T-helper 1 cell treated with Interleukin-12 subunit alpha and Interleukin-12 subunit beta and Interleukin-4 antibody, amounts not matched to agents 30 ng/mL and 1 ng/mL, for 36 hours (primary cell): ENCODE results near the gene TMEM89. TPM values are rescaled to one million over a fixed set of nuclear protein-coding genes. Genes with fewer than 3 reads are reported as not detected.

Experiments used
- intact Hi-C: fragments of 100-400 bp; cut with micrococcal nuclease; formaldehyde crosslinking; loops from one replicate; pipeline ENCODE4 v1.15.1; 2024
- total RNA-seq: library from RNA; stranded (reverse); gene quantifications from 2 replicates; pipeline ENCODE4 v1.2.3, GENCODE V29; 2022

Gene TMEM89
- total RNA-seq, 1 donor from 2014 or later: not detected

DNA sequence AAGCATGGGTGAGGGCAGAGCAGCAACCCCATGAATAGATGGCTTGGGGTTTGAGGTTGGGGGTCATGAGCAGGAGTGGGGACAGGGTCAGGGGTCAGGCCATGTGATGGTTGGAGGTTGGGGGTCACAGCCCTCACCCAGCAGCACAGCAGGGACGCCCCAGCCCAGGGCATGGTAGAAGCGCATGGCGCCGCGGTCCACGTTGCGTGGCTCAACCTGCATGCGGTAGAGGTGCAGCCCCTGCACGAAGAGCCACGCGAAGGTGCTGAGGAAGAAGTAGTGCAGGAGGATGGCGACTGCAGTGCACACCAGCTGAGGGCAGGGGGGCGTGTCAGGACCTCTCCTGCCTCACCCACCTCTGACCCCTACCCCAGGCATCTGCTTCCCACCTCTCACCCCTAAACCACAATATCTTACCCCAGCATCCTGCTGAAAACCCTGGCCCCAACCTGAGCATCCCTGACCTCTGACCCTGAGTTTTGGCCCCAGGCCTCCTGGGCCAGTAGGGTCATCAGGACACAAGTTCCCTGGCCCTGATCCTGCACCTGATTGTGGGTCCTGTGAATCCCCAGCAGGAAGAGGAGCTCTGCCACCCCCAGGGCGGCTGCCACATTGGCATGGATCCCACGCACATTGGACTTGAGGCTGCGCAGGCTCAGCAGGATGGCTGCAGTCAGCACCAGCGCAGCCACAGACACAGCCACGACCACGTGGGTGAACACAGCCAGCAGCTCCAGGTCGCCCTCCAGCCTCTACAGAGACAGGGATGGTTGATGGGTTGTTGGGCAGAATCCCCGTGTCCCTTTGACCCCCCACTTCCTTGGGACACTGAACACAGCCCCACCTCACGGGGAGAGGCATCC is 23.6 kb upstream of the TMEM89 start:
- intact Hi-C loops: no loop called here

- intact Hi-C loops: no loop called here
These were observed 21.0 kb upstream of the TMEM89 start for GRCh38 chr3:48642605-48643004.

GRCh38 chr3:48641396-48641795 is 19.8 kb upstream of the TMEM89 start:
- intact Hi-C loops: no loop called here

DNA sequence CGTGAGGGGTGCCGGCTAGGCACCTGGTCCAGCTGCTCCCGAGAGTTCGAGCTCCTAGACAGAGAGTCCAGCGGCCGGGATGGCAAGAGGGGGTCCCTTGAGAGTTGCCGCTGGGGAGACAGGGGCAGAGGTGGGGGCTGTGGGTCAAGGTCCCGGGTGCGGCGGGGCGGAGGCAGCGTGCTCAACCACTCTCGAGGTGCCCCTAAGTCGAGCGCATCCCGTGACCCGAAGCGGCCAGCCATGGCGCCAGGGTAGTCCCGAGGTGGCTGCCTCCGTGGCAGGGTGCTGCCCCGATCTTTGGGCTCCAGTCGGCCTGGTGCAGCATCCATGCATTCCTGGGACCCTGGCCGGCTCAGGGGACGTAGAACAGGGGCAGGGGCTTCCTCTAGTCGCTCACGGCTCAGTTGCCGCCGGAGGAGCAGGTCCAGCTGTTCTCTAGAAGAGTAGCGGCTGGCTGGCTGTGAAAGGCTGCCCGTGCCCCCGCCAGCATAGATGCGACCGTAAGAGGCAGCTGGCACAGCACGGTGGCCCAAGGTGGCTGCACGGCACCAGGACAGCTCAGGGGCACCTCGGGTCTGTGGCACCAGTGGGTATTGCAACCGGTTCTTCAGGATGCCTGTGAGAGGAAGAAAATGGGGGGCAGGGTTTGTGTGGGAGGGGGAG is 18.5 kb upstream of the TMEM89 start:
- intact Hi-C loops: loop anchor here (10.0 kb wide), 1 partner anchor 165 kb away; no protein-coding TSS in a partner anchor

- intact Hi-C loops: loop anchor here (10.0 kb wide), 1 partner anchor 163 kb away; no protein-coding TSS in a partner anchor
These were observed 15.7 kb upstream of the TMEM89 start for GRCh38 chr3:48637305-48637704.

- intact Hi-C loops: loop anchor here (10.0 kb wide), 1 partner anchor 161 kb away; no protein-coding TSS in a partner anchor
These were observed 14.6 kb upstream of the TMEM89 start for GRCh38 chr3:48636149-48636655.

DNA sequence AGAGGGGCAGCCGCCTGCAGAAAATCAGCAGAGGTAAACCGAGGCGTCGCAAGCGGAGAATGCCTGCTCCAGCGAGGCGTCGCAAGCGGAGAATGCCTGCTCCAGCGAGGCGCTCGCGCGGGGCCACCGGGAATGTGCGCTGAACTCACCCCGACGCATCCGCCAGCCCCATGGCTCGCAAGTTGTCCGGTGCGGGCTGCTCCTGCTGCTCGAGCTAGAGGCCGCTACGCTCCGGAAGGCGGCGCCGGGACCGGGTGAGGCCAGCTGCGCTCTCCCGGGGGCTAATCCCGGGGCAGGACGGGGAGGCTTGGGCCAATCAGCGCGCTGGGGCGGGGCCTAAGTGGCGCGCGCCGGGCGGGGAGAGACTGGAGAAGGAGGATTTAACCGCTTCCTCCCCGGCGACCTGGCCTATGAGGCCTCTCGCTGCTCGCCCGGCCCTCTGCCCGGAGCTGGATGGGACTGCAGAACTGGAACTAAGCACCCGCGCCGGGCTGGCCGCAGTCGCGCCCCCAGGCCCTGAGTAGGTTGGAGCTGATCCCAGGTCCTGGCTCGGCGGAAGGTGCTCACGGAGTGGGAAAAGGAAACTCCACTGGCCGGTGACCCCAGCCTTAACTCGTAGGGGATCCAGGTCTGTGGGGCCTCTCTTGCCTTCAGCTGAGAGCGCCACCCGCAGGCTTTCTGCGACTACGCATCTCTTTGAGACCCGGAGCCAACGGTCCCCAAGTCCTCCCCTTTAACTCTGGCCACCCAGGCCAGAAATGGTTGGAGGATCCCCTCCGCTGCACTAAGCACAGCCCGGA is 13.9 kb upstream of the TMEM89 start, which contains the start of gene SLC26A6:
Gene SLC26A6 (minus strand): TSS at position 240 of the 800 bp plus-strand sequence. CDS start 68 bp downstream, at position 172.
- intact Hi-C loops: loop anchor here (1.0 to 10.0 kb wide), 9 partner anchors 21 to 447 kb away; partner anchors contain the start of genes CDC25A, IP6K2 and UQCRC1

GRCh38 chr3:48634661-48635221 is 13.2 kb upstream of the TMEM89 start:
- intact Hi-C loops: loop anchor here (1.0 to 10.0 kb wide), 9 partner anchors 22 to 446 kb away; partner anchors contain the start of genes CDC25A, IP6K2 and UQCRC1

GRCh38 chr3:48633743-48634142 is 12.2 kb upstream of the TMEM89 start:
- intact Hi-C loops: loop anchor here (10.0 kb wide), 1 partner anchor 159 kb away; no protein-coding TSS in a partner anchor

GRCh38 chr3:48633256-48633655 is 11.7 kb upstream of the TMEM89 start:
- intact Hi-C loops: loop anchor here (10.0 kb wide), 1 partner anchor 158 kb away; no protein-coding TSS in a partner anchor

- intact Hi-C loops: loop anchor here (10.0 kb wide), 1 partner anchor 157 kb away; no protein-coding TSS in a partner anchor
These were observed 10.2 kb upstream of the TMEM89 start for GRCh38 chr3:48631516-48632448.

GRCh38 chr3:48630833-48631232 is 9.3 kb upstream of the TMEM89 start:
- intact Hi-C loops: loop anchor here (10.0 kb wide), 1 partner anchor 156 kb away; no protein-coding TSS in a partner anchor

DNA sequence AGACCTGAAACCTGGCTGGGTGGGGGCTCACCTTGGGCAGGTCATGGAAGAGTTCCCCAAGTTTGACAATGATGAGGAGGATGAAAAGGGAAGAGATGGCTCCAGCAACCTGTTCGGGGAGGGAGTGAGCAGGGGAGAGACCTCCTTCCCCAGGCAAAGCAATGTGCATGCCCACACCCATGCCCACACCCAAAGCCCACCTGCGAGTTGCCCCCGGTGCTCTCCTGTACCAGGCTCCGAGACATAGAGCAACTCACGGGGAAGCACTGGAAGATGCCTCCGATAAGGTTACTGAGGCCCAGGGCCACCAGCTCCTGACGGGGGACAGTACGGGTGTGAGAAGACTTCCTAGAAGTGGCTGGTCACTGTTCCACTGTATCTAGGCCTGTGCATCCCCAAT is 8.8 kb upstream of the TMEM89 start:
- intact Hi-C loops: loop anchor here (10.0 kb wide), 1 partner anchor 156 kb away; no protein-coding TSS in a partner anchor

- intact Hi-C loops: loop anchor here (10.0 kb wide), 1 partner anchor 155 kb away; no protein-coding TSS in a partner anchor
These were observed 8.3 kb upstream of the TMEM89 start for GRCh38 chr3:48629894-48630293.

GRCh38 chr3:48628277-48629017 is 6.9 kb upstream of the TMEM89 start:
- intact Hi-C loops: no loop called here

DNA sequence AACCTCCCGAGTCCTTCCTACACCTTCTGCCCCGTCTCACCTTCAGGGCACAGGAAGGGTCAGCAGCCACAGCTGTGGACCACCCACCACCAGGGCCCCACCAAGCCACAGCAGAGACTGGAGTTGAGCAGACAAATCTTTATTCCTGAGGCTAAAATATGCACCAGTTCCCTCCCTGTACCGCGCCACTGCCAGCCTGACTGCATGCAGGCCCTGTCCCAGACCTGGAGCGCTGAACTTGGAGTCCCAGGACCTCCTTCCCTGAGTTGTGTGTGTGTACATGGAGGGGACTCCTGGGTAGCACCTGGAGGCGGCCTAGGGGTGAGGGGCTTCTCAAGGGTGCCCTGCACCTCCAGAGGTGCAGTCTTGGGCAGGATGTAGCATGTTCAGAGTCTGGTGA is 4.0 kb upstream of the TMEM89 start:
- intact Hi-C loops: no loop called here

DNA sequence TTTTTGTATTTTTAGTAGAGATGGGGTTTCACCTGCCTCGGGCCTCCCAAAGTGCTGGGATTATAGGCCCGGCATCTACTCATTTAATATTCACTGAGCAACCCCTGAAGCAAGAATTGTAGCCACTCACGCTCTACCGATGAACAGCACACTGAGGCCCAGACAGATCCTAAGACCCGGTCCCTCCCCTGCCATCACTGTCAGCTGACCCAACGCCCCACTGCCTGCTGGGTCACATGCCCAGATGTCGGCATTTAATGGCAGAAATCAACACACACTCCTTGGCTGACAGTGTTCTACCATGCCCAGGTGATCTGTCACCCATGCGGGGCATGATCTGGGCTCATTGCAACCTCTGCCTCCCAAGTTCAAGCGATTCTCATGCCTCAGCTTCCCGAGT is 3.2 kb upstream of the TMEM89 start:
- intact Hi-C loops: no loop called here

GRCh38 chr3:48623851-48624547 is 2.4 kb upstream of the TMEM89 start:
- intact Hi-C loops: no loop called here
